Neuron (in vitro differentiated cells): ENCODE results near the gene RGS16.

ENCODE experiments used
- H2AFZ ChIP-seq: one replicate; pipeline ENCODE4 v1.6.1; 2013; ENCODE audit warnings: low read depth, mild to moderate bottlenecking, inconsistent platforms, low read length, moderate library complexity
- H3K27me3 ChIP-seq: one replicate; pipeline ENCODE4 v1.6.1; 2013; ENCODE audit warnings: low read length; ENCODE audit not compliant: insufficient read depth
- H3K36me3 ChIP-seq: one replicate; pipeline ENCODE4 v1.6.1; 2013; ENCODE audit warnings: low read length; ENCODE audit not compliant: insufficient read depth
- H3K4me1 ChIP-seq: one replicate; pipeline ENCODE4 v1.6.1; 2013; ENCODE audit warnings: low read length; ENCODE audit not compliant: insufficient read depth
- H3K4me3 ChIP-seq: 2 replicates; pipeline ENCODE4 v1.5.1; 2013; ENCODE audit warnings: mild to moderate bottlenecking, low read length, moderate library complexity
- H3K9me3 ChIP-seq: one replicate; pipeline ENCODE4 v1.6.1; 2013; ENCODE audit warnings: low read length

RGS16 gene

DNA sequence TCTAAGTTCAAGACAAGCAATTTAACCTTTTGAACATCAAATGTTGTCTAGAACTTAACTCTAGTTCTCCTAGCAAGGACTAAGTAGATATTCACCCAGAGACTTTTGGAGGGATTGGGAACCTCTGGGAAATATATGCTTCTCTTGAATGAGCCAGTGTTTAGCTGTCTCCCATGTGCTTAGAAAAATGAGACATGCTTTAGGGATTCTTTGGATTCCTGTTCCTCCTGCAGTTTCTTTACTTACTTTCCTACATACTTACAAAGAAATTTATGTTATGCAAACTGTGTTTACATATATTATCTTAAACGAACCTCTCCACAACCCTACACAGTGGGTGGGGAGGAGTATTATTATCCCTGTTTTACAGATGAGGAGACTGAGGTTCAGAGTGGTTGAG lies 54.4 kb downstream of the RGS16 start:
- no peaks in the 10 kb centered on the region for H3K4me1 ChIP-seq
- no peak overlapping the region for H3K4me3 ChIP-seq
- H2AFZ ChIP-seq = no peak overlapping the region
- H3K27me3 ChIP-seq = no peaks in the 10 kb centered on the region
- peaks cover 2% of the 10 kb centered on the region for H3K9me3 ChIP-seq
- no peaks in the 10 kb centered on the region for H3K36me3 ChIP-seq

DNA sequence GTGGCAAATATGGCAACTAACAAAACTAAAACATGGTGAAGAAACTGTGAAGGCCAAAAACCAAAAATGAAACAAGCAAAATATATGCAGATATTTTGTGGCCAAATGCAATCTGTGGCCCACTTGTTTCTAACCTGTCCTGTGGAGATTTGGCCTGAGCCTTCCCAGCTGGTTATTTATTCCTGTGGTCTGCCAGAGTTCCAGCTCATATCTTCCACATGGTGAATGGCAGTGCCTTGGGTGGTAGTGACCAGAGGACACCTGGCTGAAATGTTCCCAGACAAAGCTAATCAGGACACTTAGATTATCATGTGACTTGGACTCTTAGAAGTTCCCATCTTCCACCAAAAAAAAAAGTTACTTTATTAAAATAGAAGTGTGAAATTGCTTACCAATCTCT lies 54.8 kb downstream of the RGS16 start:
- Histone ChIP-seq H2AFZ (no peak overlapping the region), H3K4me3 (no peak overlapping the region), H3K36me3 (no peaks in the 10 kb centered on the region), H3K27me3 (no peaks in the 10 kb centered on the region), H3K9me3 (peaks cover 2% of the 10 kb centered on the region), H3K4me1 (no peaks in the 10 kb centered on the region)
